A549 (cell line): ENCODE data around the gene MGRN1.

Experiments
- CHD2 ChIP-seq: fragments of 150-350 bp; IDR thresholded peaks from 2 replicates; pipeline ENCODE4 v1.6.1; 2014; ENCODE audit warnings: low read length; ENCODE audit not compliant: partially characterized antibody
- HDAC2 ChIP-seq: fragments of 200-600 bp; sonication (generic); IDR thresholded peaks from 2 replicates; pipeline ENCODE4 v1.6.1; 2016
- JUNB ChIP-seq: fragments of >200 bp; sonication (Bioruptor Twin); formaldehyde crosslinking; IDR thresholded peaks from 2 replicates; pipeline ENCODE4 v1.6.1; 2016
- MAX ChIP-seq: IDR thresholded peaks from 2 replicates; pipeline ENCODE4 v1.6.1; 2012
- NR3C1 ChIP-seq: fragments of >200 bp; sonication (Bioruptor Twin); formaldehyde crosslinking; IDR thresholded peaks from 3 replicates; pipeline ENCODE4 v1.6.1; 2017
- POLR2A ChIP-seq: IDR thresholded peaks from 2 replicates; pipeline ENCODE4 v1.6.1; 2012; ENCODE audit warnings: mild to moderate bottlenecking, low read length
- RAD21 ChIP-seq, 2 experiments: fragments of >200 bp in 1 of 2; sonication (Bioruptor Twin) in 1 of 2; formaldehyde crosslinking in 1 of 2; IDR thresholded peaks in 1 of 2; conservative IDR thresholded peaks in 1 of 2; 2 replicates in 1 of 2; 3 replicates in 1 of 2; pipeline ENCODE4 v1.6.1; 2012 to 2018; ENCODE audit warnings: inconsistent platforms in 1 of 2
- TF ChIP-seq, protein P1 (sequence below): fragments of 200-600 bp; sonication (generic); IDR thresholded peaks from 2 replicates; pipeline ENCODE4 v1.6.1; 2016; ENCODE audit warnings: antibody characterized with exemption, mild to moderate bottlenecking, moderate library complexity
- TF ChIP-seq, protein P2 (sequence below): fragments of >200 bp; sonication (Bioruptor Twin); formaldehyde crosslinking; IDR thresholded peaks from 3 replicates; pipeline ENCODE4 v1.5.1; 2016

- TF ChIP-seq POLR2A: no peak
- no peak for TF ChIP-seq NR3C1
- TF ChIP-seq, protein P1, sequence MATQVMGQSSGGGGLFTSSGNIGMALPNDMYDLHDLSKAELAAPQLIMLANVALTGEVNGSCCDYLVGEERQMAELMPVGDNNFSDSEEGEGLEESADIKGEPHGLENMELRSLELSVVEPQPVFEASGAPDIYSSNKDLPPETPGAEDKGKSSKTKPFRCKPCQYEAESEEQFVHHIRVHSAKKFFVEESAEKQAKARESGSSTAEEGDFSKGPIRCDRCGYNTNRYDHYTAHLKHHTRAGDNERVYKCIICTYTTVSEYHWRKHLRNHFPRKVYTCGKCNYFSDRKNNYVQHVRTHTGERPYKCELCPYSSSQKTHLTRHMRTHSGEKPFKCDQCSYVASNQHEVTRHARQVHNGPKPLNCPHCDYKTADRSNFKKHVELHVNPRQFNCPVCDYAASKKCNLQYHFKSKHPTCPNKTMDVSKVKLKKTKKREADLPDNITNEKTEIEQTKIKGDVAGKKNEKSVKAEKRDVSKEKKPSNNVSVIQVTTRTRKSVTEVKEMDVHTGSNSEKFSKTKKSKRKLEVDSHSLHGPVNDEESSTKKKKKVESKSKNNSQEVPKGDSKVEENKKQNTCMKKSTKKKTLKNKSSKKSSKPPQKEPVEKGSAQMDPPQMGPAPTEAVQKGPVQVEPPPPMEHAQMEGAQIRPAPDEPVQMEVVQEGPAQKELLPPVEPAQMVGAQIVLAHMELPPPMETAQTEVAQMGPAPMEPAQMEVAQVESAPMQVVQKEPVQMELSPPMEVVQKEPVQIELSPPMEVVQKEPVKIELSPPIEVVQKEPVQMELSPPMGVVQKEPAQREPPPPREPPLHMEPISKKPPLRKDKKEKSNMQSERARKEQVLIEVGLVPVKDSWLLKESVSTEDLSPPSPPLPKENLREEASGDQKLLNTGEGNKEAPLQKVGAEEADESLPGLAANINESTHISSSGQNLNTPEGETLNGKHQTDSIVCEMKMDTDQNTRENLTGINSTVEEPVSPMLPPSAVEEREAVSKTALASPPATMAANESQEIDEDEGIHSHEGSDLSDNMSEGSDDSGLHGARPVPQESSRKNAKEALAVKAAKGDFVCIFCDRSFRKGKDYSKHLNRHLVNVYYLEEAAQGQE: no peak
- TF ChIP-seq HDAC2: no peak
- no peak for TF ChIP-seq MAX
- TF ChIP-seq CHD2: no peak
- TF ChIP-seq, protein P2, sequence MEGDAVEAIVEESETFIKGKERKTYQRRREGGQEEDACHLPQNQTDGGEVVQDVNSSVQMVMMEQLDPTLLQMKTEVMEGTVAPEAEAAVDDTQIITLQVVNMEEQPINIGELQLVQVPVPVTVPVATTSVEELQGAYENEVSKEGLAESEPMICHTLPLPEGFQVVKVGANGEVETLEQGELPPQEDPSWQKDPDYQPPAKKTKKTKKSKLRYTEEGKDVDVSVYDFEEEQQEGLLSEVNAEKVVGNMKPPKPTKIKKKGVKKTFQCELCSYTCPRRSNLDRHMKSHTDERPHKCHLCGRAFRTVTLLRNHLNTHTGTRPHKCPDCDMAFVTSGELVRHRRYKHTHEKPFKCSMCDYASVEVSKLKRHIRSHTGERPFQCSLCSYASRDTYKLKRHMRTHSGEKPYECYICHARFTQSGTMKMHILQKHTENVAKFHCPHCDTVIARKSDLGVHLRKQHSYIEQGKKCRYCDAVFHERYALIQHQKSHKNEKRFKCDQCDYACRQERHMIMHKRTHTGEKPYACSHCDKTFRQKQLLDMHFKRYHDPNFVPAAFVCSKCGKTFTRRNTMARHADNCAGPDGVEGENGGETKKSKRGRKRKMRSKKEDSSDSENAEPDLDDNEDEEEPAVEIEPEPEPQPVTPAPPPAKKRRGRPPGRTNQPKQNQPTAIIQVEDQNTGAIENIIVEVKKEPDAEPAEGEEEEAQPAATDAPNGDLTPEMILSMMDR: no peak
- no peak for TF ChIP-seq RAD21 (conservative IDR thresholded peaks at IDR 0.05 in 1 of 2, IDR thresholded peaks at IDR 0.05 in 1 of 2)
- no peak for TF ChIP-seq JUNB
Measured at GRCh38 chr16:4586291-4586690, 38.3 kb upstream of the MGRN1 start.
